ENCODE measurements around the gene LCE6A.

The LCE6A gene, protein sequence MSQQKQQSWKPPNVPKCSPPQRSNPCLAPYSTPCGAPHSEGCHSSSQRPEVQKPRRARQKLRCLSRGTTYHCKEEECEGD

DNA sequence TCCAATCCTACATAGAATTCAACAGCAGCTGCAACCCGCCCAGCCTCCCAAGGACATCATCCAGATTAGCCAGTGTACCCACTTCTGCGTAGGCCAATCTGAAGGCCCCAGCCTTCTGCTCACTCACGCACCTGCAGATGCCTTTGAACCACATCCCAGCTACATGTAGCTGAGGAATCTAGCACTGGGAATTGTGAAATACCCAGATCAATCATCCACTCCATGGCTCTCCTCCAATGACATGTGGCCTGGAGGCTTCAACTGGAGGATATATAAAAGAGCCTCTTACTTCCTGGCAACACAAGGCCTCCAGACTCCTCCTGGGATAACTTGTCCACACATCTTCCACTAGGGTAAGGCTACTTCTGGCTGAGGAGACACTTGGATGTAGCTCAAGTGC, at the start of gene LCE6A:
Gene LCE6A (plus strand): TSS at position 301 of the 400 bp plus-strand sequence. CDS start 665 bp downstream, outside the sequence.
- Mint-ChIP-seq H3K4me1 (ENCODE audit: low read depth) (no peaks in the 10 kb centered on the region), H3K4me3 (no peak within 1 kb of the TSS), H3K9me3 (no peaks in the 10 kb centered on the region), H3K27me3 (peaks cover 34% of the 10 kb centered on the region), H3K27ac (no peak within 1 kb of the TSS), H3K36me3 (ENCODE audit: low read depth) (no peaks in the 10 kb centered on the region)
- no peak for DNase-seq

- no peak overlapping the region for H3K4me3 Mint-ChIP-seq
- H3K4me1 Mint-ChIP-seq (ENCODE audit: low read depth): no peaks in the 10 kb centered on the region
- no peak for DNase-seq
- no peaks in the 10 kb centered on the region for H3K36me3 Mint-ChIP-seq (ENCODE audit: low read depth)
- H3K27ac Mint-ChIP-seq: no peak overlapping the region
- H3K9me3 Mint-ChIP-seq: no peaks in the 10 kb centered on the region
- H3K27me3 Mint-ChIP-seq: peaks cover 15% of the 10 kb centered on the region
Observed at GRCh38 chr1:152795686-152796085, 47.0 kb upstream of the LCE6A start.

DNA sequence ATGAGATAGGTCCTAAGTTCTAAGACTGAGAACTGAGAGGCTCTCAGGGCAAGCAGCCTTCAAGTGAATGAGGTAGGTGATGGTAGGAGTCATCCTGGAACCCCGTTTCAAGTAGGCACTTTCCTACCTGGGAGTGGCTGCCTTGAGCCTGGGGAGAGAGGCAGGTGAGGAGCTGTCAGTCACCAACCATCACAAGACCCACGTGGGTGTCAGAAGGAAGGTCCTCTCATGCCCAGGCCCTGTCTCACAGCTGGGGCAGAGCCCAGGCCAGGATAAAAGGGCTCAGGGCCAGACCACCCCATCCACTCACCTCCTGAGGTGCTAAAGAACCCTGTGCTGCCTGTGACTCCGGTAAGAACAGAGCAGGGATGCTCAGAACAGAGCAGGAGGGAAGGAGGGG, 46.2 kb upstream of the LCE6A start, which contains the start of gene LCE1D:
Gene LCE1D (plus strand): TSS at position 301 of the 400 bp plus-strand sequence. CDS start 1,074 bp downstream, outside the sequence.
- Mint-ChIP-seq H3K27me3 (peaks cover 22% of the 10 kb centered on the region), H3K36me3 (ENCODE audit: low read depth) (no peaks in the 10 kb centered on the region), H3K9me3 (no peaks in the 10 kb centered on the region), H3K27ac (no peak within 1 kb of the TSS), H3K4me1 (ENCODE audit: low read depth) (no peaks in the 10 kb centered on the region), H3K4me3 (no peak within 1 kb of the TSS)
- DNase-seq: no peak

DNA sequence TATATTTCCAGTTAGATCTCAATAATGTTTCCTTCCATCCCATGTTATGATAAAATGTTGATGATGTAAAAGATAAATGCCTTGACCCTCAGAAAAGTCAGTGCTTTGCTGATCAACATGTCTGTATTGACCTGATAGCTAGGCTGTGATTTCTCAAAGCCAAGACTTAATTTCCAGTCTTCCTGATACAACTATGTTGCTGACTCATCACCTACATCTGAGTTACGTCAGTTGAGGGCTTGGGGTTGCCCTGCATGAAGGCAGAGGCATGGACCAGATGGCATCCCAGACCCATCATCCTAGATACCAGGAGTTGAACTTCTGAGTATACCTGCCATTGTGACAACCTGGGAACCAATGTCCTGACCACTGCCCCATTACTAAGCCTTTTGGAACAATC, 41.3 kb upstream of the LCE6A start:
- peaks cover 54% of the 10 kb centered on the region for H3K27me3 Mint-ChIP-seq
- DNase-seq: no peak
- no peaks in the 10 kb centered on the region for H3K36me3 Mint-ChIP-seq (ENCODE audit: low read depth)
- no peaks in the 10 kb centered on the region for H3K9me3 Mint-ChIP-seq
- H3K4me3 Mint-ChIP-seq: no peak overlapping the region
- H3K27ac Mint-ChIP-seq: no peak overlapping the region
- no peaks in the 10 kb centered on the region for H3K4me1 Mint-ChIP-seq (ENCODE audit: low read depth)

- Mint-ChIP-seq H3K27ac (no peak within 1 kb of the TSS), H3K36me3 (ENCODE audit: low read depth) (no peaks in the 10 kb centered on the region), H3K27me3 (peaks cover 40% of the 10 kb centered on the region), H3K4me3 (no peak within 1 kb of the TSS), H3K9me3 (no peaks in the 10 kb centered on the region), H3K4me1 (ENCODE audit: low read depth) (no peaks in the 10 kb centered on the region)
- no peak for DNase-seq
Observed at GRCh38 chr1:152806576-152806975, 36.1 kb upstream of the LCE6A start, which contains the start of gene LCE1C. LCE1C (minus strand) TSS chr1:152806651; CDS start chr1:152805478, 1,173 bp downstream.

GRCh38 chr1:152811050-152811449, 31.6 kb upstream of the LCE6A start:
- no peak overlapping the region for H3K4me3 Mint-ChIP-seq
- no peak for DNase-seq
- H3K27me3 Mint-ChIP-seq: peaks cover 28% of the 10 kb centered on the region
- no peaks in the 10 kb centered on the region for H3K4me1 Mint-ChIP-seq (ENCODE audit: low read depth)
- H3K36me3 Mint-ChIP-seq (ENCODE audit: low read depth): no peaks in the 10 kb centered on the region
- no peaks in the 10 kb centered on the region for H3K9me3 Mint-ChIP-seq
- H3K27ac Mint-ChIP-seq: no peak overlapping the region

DNA sequence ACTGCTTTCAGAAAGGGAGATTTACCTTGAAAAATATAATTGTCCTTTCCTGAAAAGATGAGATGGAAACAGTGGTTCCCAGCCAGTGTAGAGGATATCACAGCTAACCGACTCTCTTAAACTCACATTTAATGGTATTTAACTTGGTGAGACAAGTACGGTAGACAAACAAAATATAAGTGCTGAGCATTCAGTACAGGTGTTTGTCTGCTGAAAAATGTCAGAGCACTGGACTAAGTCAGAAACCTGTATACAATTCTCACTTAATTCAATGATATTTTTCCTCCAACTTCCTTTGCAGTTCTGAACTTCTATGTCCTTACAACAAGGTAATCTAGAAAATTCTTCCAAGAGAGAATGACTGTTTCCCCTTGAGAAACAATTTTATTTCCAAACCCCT, 31.0 kb upstream of the LCE6A start, which contains the start of gene LCE1B:
Gene LCE1B (plus strand): TSS at position 301 of the 400 bp plus-strand sequence. CDS start 476 bp downstream, outside the sequence.
- Mint-ChIP-seq H3K27me3 (peaks cover 28% of the 10 kb centered on the region), H3K4me3 (no peak within 1 kb of the TSS), H3K36me3 (ENCODE audit: low read depth) (no peaks in the 10 kb centered on the region), H3K27ac (no peak within 1 kb of the TSS), H3K9me3 (no peaks in the 10 kb centered on the region), H3K4me1 (ENCODE audit: low read depth) (no peaks in the 10 kb centered on the region)
- no peak for DNase-seq

DNA sequence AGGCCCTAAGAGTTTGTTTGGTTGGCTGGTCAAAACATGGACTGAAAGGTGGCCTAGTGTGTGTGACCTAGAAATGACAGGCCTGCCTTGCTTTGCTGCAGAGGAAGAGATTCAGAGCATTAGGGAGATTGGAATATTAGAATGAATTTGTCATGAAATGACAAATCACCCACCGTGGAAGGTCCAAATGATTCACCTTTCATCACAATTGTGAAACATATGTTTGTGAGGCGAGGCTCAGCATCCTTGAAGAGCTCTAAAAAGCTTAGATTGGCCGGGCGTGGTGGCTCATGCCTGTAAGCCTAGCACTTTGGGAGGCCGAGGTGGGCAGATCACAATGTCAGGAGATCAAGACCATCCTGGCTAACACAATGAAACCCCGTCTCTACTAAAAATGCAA, 25.3 kb upstream of the LCE6A start:
- Mint-ChIP-seq H3K27ac (no peak overlapping the region), H3K4me1 (ENCODE audit: low read depth) (no peaks in the 10 kb centered on the region), H3K9me3 (no peaks in the 10 kb centered on the region), H3K36me3 (ENCODE audit: low read depth) (no peaks in the 10 kb centered on the region), H3K27me3 (peaks cover 22% of the 10 kb centered on the region), H3K4me3 (no peak overlapping the region)
- no peak for DNase-seq

DNA sequence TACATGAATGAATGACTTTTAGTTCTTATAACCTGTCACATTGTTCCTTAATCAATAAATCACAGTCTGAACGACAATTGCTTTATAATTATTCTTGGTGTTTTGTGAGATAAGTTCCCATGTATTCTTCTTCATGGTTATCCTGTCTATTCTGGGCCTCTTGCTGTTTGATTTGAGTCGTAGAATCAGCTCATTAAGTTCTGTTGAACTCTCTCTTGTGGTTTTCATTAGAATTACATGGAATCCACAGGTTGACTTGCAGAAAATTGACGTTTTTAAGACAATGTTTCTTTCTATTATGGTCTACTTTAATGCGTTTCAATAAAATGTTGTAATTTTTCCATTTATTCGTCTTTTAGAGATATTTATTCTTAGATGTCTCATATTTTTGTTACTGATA, 19.4 kb upstream of the LCE6A start:
- no peaks in the 10 kb centered on the region for H3K36me3 Mint-ChIP-seq (ENCODE audit: low read depth)
- DNase-seq: no peak
- no peaks in the 10 kb centered on the region for H3K9me3 Mint-ChIP-seq
- H3K27me3 Mint-ChIP-seq: peaks cover 36% of the 10 kb centered on the region
- no peaks in the 10 kb centered on the region for H3K4me1 Mint-ChIP-seq (ENCODE audit: low read depth)
- no peak overlapping the region for H3K27ac Mint-ChIP-seq
- H3K4me3 Mint-ChIP-seq: no peak overlapping the region

GRCh38 chr1:152824964-152825363, 17.7 kb upstream of the LCE6A start:
- no peak overlapping the region for H3K4me3 Mint-ChIP-seq
- peaks cover 49% of the 10 kb centered on the region for H3K27me3 Mint-ChIP-seq
- no peaks in the 10 kb centered on the region for H3K36me3 Mint-ChIP-seq (ENCODE audit: low read depth)
- H3K27ac Mint-ChIP-seq: no peak overlapping the region
- H3K9me3 Mint-ChIP-seq: no peaks in the 10 kb centered on the region
- DNase-seq: no peak
- H3K4me1 Mint-ChIP-seq (ENCODE audit: low read depth): no peaks in the 10 kb centered on the region

GRCh38 chr1:152827173-152827572, 15.5 kb upstream of the LCE6A start, which contains the start of gene LCE1A:
LCE1A (plus strand) TSS chr1:152827473; CDS start chr1:152827473, 0 bp downstream.
- DNase-seq: no peak
- H3K4me1 Mint-ChIP-seq (ENCODE audit: low read depth): no peaks in the 10 kb centered on the region
- H3K9me3 Mint-ChIP-seq: no peaks in the 10 kb centered on the region
- no peak within 1 kb of the TSS for H3K4me3 Mint-ChIP-seq
- no peak within 1 kb of the TSS for H3K27ac Mint-ChIP-seq
- no peaks in the 10 kb centered on the region for H3K36me3 Mint-ChIP-seq (ENCODE audit: low read depth)
- H3K27me3 Mint-ChIP-seq: peaks cover 61% of the 10 kb centered on the region

- no peak for DNase-seq
- H3K9me3 Mint-ChIP-seq: no peaks in the 10 kb centered on the region
- no peaks in the 10 kb centered on the region for H3K36me3 Mint-ChIP-seq (ENCODE audit: low read depth)
- H3K27ac Mint-ChIP-seq: no peak overlapping the region
- no peak overlapping the region for H3K4me3 Mint-ChIP-seq
- peaks cover 20% of the 10 kb centered on the region for H3K27me3 Mint-ChIP-seq
- no peaks in the 10 kb centered on the region for H3K4me1 Mint-ChIP-seq (ENCODE audit: low read depth)
Observed at GRCh38 chr1:152836870-152837269, 5.8 kb upstream of the LCE6A start.

DNA sequence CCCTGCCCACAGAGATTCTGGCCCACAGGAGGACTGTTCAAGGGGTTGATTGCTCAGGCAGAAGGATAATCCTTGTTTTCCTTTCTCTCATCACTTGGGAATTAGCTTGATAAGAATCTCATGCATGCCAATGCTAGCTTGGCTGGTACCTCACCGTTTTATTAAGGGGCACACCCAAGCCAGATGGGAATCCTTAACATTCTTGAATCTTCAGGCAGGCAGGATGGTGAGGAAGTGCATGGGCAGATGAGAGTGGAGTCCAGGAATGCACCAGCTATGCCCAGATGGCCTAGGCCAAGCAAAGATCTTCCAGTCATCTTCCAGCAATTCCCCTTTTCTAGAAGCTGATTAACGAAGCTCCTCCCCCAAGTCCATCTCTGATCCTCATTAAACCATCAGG, 13.0 kb downstream of the LCE6A start:
- no peak overlapping the region for H3K4me3 Mint-ChIP-seq
- H3K4me1 Mint-ChIP-seq (ENCODE audit: low read depth): no peaks in the 10 kb centered on the region
- no peaks in the 10 kb centered on the region for H3K9me3 Mint-ChIP-seq
- H3K36me3 Mint-ChIP-seq (ENCODE audit: low read depth): no peaks in the 10 kb centered on the region
- peaks cover 12% of the 10 kb centered on the region for H3K27me3 Mint-ChIP-seq
- DNase-seq: no peak
- no peak overlapping the region for H3K27ac Mint-ChIP-seq

DNA sequence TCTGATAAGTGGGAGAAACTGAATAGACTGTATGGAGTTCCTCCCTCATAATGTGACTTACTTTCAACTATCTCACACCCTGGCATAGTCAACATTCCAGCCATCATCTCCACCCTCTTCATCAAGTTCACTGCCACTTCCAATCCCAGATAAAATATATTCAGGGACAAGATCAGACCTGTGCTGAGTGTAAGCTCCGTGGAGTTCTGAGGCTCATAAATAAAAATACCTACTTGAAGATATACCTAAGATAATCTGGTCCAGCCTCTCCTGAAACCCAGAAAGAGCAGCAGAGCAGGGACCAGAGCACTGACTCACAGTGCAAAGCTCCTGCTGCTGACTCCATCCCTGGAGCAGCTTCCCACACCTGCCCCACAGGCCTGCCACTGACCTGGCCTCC, 15.4 kb downstream of the LCE6A start:
- Mint-ChIP-seq H3K36me3 (ENCODE audit: low read depth) (no peaks in the 10 kb centered on the region), H3K27me3 (peaks cover 15% of the 10 kb centered on the region), H3K4me3 (no peak overlapping the region), H3K27ac (no peak overlapping the region), H3K4me1 (ENCODE audit: low read depth) (no peaks in the 10 kb centered on the region), H3K9me3 (no peaks in the 10 kb centered on the region)
- no peak for DNase-seq

- H3K9me3 Mint-ChIP-seq: no peaks in the 10 kb centered on the region
- DNase-seq: no peak
- H3K27me3 Mint-ChIP-seq: peaks cover 18% of the 10 kb centered on the region
- H3K4me1 Mint-ChIP-seq (ENCODE audit: low read depth): no peaks in the 10 kb centered on the region
- H3K4me3 Mint-ChIP-seq: no peak within 1 kb of the TSS
- H3K36me3 Mint-ChIP-seq (ENCODE audit: low read depth): no peaks in the 10 kb centered on the region
- H3K27ac Mint-ChIP-seq: no peak within 1 kb of the TSS
Observed at GRCh38 chr1:152859696-152860095, 17.0 kb downstream of the LCE6A start, which contains the start of gene LCE7A. LCE7A (plus strand) TSS chr1:152859996; CDS start chr1:152860698, 702 bp downstream.

Measured in activated T-cell treated with anti-CD3 and anti-CD28 coated beads, Interleukin-2, amount 50 U/mL, for 24 hours (primary cell).